SK-N-SH (cell line): Measurements from ENCODE around the gene MYH16. TPM values are rescaled to one million over a fixed set of nuclear protein-coding genes. Genes with fewer than 3 reads are reported as not detected.
"Not testable (repeated sequence)": the region's sequence is repeated elsewhere in the genome, so short reads cannot be mapped to it uniquely, and the experiment has no call there.

Experiments
- CTCF ChIA-PET: fragments of 300-600, 350-600 bp; formaldehyde crosslinking; extraction: SDS; loops from one replicate; lab custom pipeline; 2021; lab: Yijun Ruan, JAX
- POLR2A ChIA-PET: fragments of 350-600 bp; sonication (Branson Sonifier 250); formaldehyde crosslinking; extraction: SDS; loops from one replicate; lab custom pipeline; 2020; ENCODE audit warnings: antibody characterized with exemption, inconsistent platforms; lab: Yijun Ruan, JAX
- DNase-seq: peaks from one replicate; pipeline ENCODE4 v3.0.0; 2012
- H2AFZ ChIP-seq: fragments of 200-600 bp; sonication (generic); 2 replicates; pipeline ENCODE4 v1.8.1; 2016; ENCODE audit warnings: antibody characterized with exemption, mild to moderate bottlenecking, low read depth
- H3F3A ChIP-seq: fragments of 200-600 bp; sonication (generic); replicated peaks from 2 replicates; pipeline ENCODE3; 2016; ENCODE audit warnings: antibody characterized with exemption, mild to moderate bottlenecking; ENCODE audit not compliant: insufficient read depth
- H3K27ac ChIP-seq, 2 experiments: fragments of 200-500 bp in 1 of 2; fragments of 200-600 bp in 1 of 2; sonication (Bioruptor generic) in 1 of 2; sonication (generic), shearing (Covaris generic) in 1 of 2; 2 replicates each; pipeline versions ENCODE4 v1.5.1 to v1.6.1; 2014 to 2016; ENCODE audit warnings: low read depth in 2 of 2, inconsistent platforms in 1 of 2, low read length in 1 of 2, mild to moderate bottlenecking in 1 of 2, mixed read lengths in 1 of 2
- H3K27me3 ChIP-seq: fragments of 200-600 bp; sonication (generic), shearing (Covaris generic); 2 replicates; pipeline ENCODE4 v1.6.1; 2016; ENCODE audit warnings: mixed run types; ENCODE audit not compliant: insufficient read depth
- H3K36me3 ChIP-seq, 2 experiments: fragments of 200-500 bp in 1 of 2; fragments of 200-600 bp in 1 of 2; sonication (Bioruptor generic) in 1 of 2; sonication (generic) in 1 of 2; replicated peaks in 1 of 2; 2 replicates each; pipeline versions ENCODE3 to v1.5.1; 2014 to 2016; ENCODE audit warnings: low read length in 1 of 2, mild to moderate bottlenecking in 1 of 2; ENCODE audit not compliant: insufficient read depth in 2 of 2, control insufficient read depth in 1 of 2
- H3K4me1 ChIP-seq, 2 experiments: fragments of 200-500 bp in 1 of 2; fragments of 200-600 bp in 1 of 2; sonication (Bioruptor generic) in 1 of 2; sonication (generic), shearing (Covaris generic) in 1 of 2; 2 replicates each; pipeline versions ENCODE4 v1.5.1 to v1.6.1; 2014 to 2016; ENCODE audit warnings: low read depth in 1 of 2, low read length in 1 of 2, mixed run types in 1 of 2; ENCODE audit not compliant: insufficient read depth in 2 of 2, control insufficient read depth in 1 of 2
- H3K4me2 ChIP-seq: fragments of 200-600 bp; sonication (generic), shearing (Covaris generic); 2 replicates; pipeline ENCODE4 v1.6.1; 2017; ENCODE audit warnings: mixed run types
- H3K4me3 ChIP-seq, 2 experiments: fragments of 200-500 bp in 1 of 2; fragments of 200-600 bp in 1 of 2; sonication (Bioruptor generic) in 1 of 2; sonication (generic), shearing (Covaris generic) in 1 of 2; 2 replicates each; pipeline versions ENCODE4 v1.5.1 to v1.8.1; 2014 to 2016; ENCODE audit warnings: low read depth in 2 of 2, inconsistent platforms in 1 of 2, low read length in 1 of 2, mild to moderate bottlenecking in 1 of 2, mixed read lengths in 1 of 2, moderate library complexity in 1 of 2
- H3K79me2 ChIP-seq: fragments of 200-600 bp; sonication (generic); 2 replicates; pipeline ENCODE4 v1.8.1; 2017; ENCODE audit warnings: mild to moderate bottlenecking; ENCODE audit not compliant: insufficient read depth
- H3K9ac ChIP-seq: fragments of 200-600 bp; sonication (generic); 2 replicates; pipeline ENCODE4 v1.6.1; 2017; ENCODE audit warnings: mixed run types
- H3K9me2 ChIP-seq: fragments of 200-600 bp; sonication (generic); 2 replicates; pipeline ENCODE4 v1.6.1; 2017; ENCODE audit warnings: mixed run types
- H3K9me3 ChIP-seq: fragments of 200-600 bp; sonication (generic); 2 replicates; pipeline ENCODE4 v1.6.1; 2017; ENCODE audit warnings: mixed run types, mild to moderate bottlenecking, moderate library complexity
- H4K20me1 ChIP-seq: fragments of 200-600 bp; sonication (generic); 2 replicates; pipeline ENCODE4 v1.6.1; 2017; ENCODE audit warnings: mild to moderate bottlenecking, mixed run types; ENCODE audit not compliant: insufficient read depth
- CTCF ChIP-seq: fragments of 200-600 bp; sonication (generic); IDR thresholded peaks from 2 replicates; pipeline ENCODE4 v1.6.1; 2017; ENCODE audit warnings: antibody characterized with exemption, mild to moderate bottlenecking, moderate library complexity
- ELF1 ChIP-seq: IDR thresholded peaks from 2 replicates; pipeline ENCODE4 v1.4.0; 2012
- EP300 ChIP-seq, 2 experiments: IDR thresholded peaks; 2 replicates each; pipeline versions ENCODE4 v1.4.0 to v1.6.1; 2012; ENCODE audit warnings: borderline replicate concordance in 1 of 2, low read depth in 1 of 2, low read length in 1 of 2
- FOSL2 ChIP-seq: IDR thresholded peaks from 2 replicates; pipeline ENCODE4 v1.4.0; 2012; ENCODE audit warnings: low read depth, mild to moderate bottlenecking, moderate library complexity, borderline replicate concordance
- FOXJ3 ChIP-seq: sonication (generic); formaldehyde crosslinking; IDR thresholded peaks from 2 replicates; pipeline ENCODE4 v1.5.1; 2020; ENCODE audit warnings: mild to moderate bottlenecking, missing genetic modification reagents
- FOXM1 ChIP-seq: IDR thresholded peaks from 2 replicates; pipeline ENCODE4 v1.4.0; 2012; ENCODE audit warnings: low read depth, mild to moderate bottlenecking
- GATA2 ChIP-seq: sonication (generic); formaldehyde crosslinking; IDR thresholded peaks from 2 replicates; pipeline ENCODE4 v1.5.0; 2020; ENCODE audit warnings: mild to moderate bottlenecking, missing genetic modification reagents
- JUND ChIP-seq: IDR thresholded peaks from 2 replicates; pipeline ENCODE4 v1.4.0; 2012
- MAX ChIP-seq: IDR thresholded peaks from 2 replicates; pipeline ENCODE4 v1.4.0; 2012; ENCODE audit warnings: low read depth
- MEF2A ChIP-seq: IDR thresholded peaks from 2 replicates; pipeline ENCODE4 v1.4.0; 2012; ENCODE audit warnings: low read depth, borderline replicate concordance
- MXI1 ChIP-seq: IDR thresholded peaks from 2 replicates; pipeline ENCODE4 v1.6.1; 2012; ENCODE audit warnings: mild to moderate bottlenecking, low read depth, low read length, improper control_type of control experiment
- POLR2AphosphoS5 ChIP-seq: IDR thresholded peaks from 2 replicates; pipeline ENCODE4 v1.6.1; 2012; ENCODE audit warnings: low read depth, low read length
- RFX5 ChIP-seq: IDR thresholded peaks from 2 replicates; pipeline ENCODE4 v1.6.1; 2012; ENCODE audit warnings: mild to moderate bottlenecking, improper control_type of control experiment, low read length
- RXRA ChIP-seq: IDR thresholded peaks from 2 replicates; pipeline ENCODE4 v1.4.0; 2012; ENCODE audit warnings: low read depth, mild to moderate bottlenecking, borderline replicate concordance
- TAF1 ChIP-seq: IDR thresholded peaks from 2 replicates; pipeline ENCODE4 v1.6.1; 2012; ENCODE audit warnings: low read depth, mild to moderate bottlenecking, low read length, moderate library complexity, borderline replicate concordance
- TCF12 ChIP-seq: IDR thresholded peaks from 2 replicates; pipeline ENCODE4 v1.4.0; 2012
- TEAD4 ChIP-seq: IDR thresholded peaks from 2 replicates; pipeline ENCODE4 v1.4.0; 2012; ENCODE audit warnings: mild to moderate bottlenecking, borderline replicate concordance; ENCODE audit not compliant: insufficient read depth
- WGBS: methylation state at CpG from one replicate; pipeline ENCODE4 v1.1.6; 2017; ENCODE audit warnings: low lambda C conversion rate; 5-methylcytosine and 5-hydroxymethylcytosine counted together
- polyA plus RNA-seq, 3 experiments: library from polyadenylated mRNA; depleted of rRNA; stranded (reverse); fragments of >200 nt; gene quantifications; 2 replicates each; pipeline ENCODE4 v1.2.3, GENCODE V29; 2012

MYH16 gene
- polyA plus RNA-seq, 1 of the 3 experiments (the other 2 are of a cell fraction), result 0.41 TPM

DNA sequence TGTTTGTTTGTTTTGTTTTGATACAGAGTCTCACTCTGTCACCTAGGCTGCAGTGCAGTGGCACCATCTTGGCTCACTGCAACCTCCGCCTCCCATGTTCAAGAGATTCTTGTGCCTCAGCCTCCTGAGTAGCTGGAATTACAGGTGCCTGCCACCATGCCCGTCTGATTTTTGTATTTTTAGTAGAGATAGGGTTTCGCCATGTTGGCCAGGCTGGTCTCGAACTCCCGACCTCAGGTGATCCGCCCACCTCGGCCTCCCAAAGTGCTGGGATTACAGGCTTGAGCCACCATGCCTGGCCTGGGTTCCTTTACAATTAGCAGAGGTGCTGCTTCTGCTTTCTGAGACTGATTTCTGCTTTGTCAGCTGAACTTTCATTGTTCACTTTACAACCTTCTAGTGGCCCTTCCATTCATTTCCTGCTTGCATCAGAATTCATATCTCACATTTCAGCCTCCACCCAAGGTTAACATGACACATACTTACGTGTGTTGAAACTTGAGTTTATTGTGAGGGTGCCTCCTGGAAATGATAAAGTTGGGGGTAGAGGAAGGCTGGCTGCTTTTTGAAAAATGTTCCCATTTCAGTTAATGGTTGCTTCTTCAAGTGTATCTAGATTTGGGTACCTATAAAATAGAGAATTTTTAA is 57.8 kb downstream of the MYH16 start:
- POLR2A ChIA-PET, H3K4me3 ChIP-seq, H3K9me3 ChIP-seq, H3K9me2 ChIP-seq, H2AFZ ChIP-seq, DNase-seq, H3K27me3 ChIP-seq: not testable (repeated sequence)
- peak overlapping the region; percentile 43 for H3K4me2 ChIP-seq
- H3K9ac ChIP-seq, result peak overlapping the region; percentile 37; the same call in 1 of the 2 replicates
- peaks cover 5 to 12% of the 10 kb centered on the region in 2 experiments; a peak in 3 of 4 replicates for H3K4me1 ChIP-seq
- H3K36me3 ChIP-seq, result peaks cover 11 to 34% of the 10 kb centered on the region in 2 experiments
- peaks cover 18% of the 10 kb centered on the region for H3F3A ChIP-seq
- TF ChIP-seq FOSL2 (peak; percentile 69), JUND (peak; percentile 35; the same call in 1 of the 2 replicates), POLR2AphosphoS5 (peak; percentile 25; the same call in 1 of the 2 replicates), ELF1 (peak; percentile 39; the same call in 1 of the 2 replicates), EP300 (IDR thresholded peaks at IDR 0.05; ENCODE audit: borderline replicate concordance in 1 of 2, low read depth in 1 of 2, low read length in 1 of 2) (peak in 1 of 2 experiments; percentile 16; a peak in 1 of 4 replicates), RXRA (peak; percentile 55; the same call in 1 of the 2 replicates), TCF12 (peak; percentile 60)
- H3K79me2 ChIP-seq, result peaks cover 97% of the 10 kb centered on the region
- CTCF ChIA-PET, result interaction anchor here (0.8 to 1.5 kb wide), 3 partner anchors 15 to 34 kb away, joined by 3 to 6 read pairs (median 3); no protein-coding TSS in a partner anchor
- 80% methylated on average over 8 of the region's 8 CpGs for WGBS
- H3K27ac ChIP-seq, result peak overlapping the region in 1 of 2 experiments; percentile 79; a peak in 2 of 4 replicates
- peaks cover 38% of the 10 kb centered on the region for H4K20me1 ChIP-seq

- Histone ChIP-seq H3K4me1 (peaks cover 5 to 12% of the 10 kb centered on the region in 2 experiments; a peak in 3 of 4 replicates), H3K9ac (peak overlapping the region; percentile 9; the same call in 1 of the 2 replicates), H3F3A (peaks cover 18% of the 10 kb centered on the region), H3K27me3 (no peaks in the 10 kb centered on the region), H3K4me2 (peak overlapping the region; percentile 43), H2AFZ (no peak overlapping the region), H3K36me3 (peaks cover 13 to 40% of the 10 kb centered on the region in 2 experiments), H3K4me3 (no peak overlapping the region), H4K20me1 (peaks cover 38% of the 10 kb centered on the region), H3K79me2 (peaks cover 98% of the 10 kb centered on the region), H3K27ac (peak overlapping the region in 1 of 2 experiments; percentile 79; a peak in 2 of 4 replicates), H3K9me3 (no peaks in the 10 kb centered on the region), H3K9me2 (no peaks in the 10 kb centered on the region)
- 92% methylated on average over 2 of the region's 2 CpGs for WGBS
- ChIA-PET POLR2A (interaction anchor here (0.6 kb wide), 1 partner anchor 1862 kb away, joined by 5 read pairs; no protein-coding TSS in a partner anchor), CTCF (interaction anchor here (1.5 kb wide), 1 partner anchor 19 kb away, joined by 6 read pairs; no protein-coding TSS in a partner anchor)
- TF ChIP-seq FOSL2 (0 out of 2 replicates have a peak, but pooled peaks have one; percentile 12), MAX (no peak)
- DNase-seq, result no peak
Measured at GRCh38 chr7:99331002-99331401, 58.4 kb downstream of the MYH16 start.

DNA sequence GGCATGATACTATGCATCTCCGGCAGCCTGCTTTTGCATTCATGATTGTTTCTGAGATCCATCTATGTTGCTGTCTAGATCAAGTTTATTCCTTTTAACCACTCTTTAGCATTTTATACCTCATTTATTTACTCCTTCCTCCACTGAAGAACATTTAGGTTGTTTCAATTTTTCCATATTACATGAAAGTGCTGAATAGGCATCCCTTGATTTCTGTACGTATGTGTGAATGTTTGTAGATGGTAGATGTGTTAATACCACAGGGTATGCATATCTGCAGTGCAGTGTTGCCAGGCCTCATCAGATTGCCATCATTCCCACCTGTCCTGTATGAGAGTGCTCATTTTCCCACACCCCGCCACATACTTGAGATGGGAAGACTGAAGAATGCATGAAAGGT is 67.0 kb downstream of the MYH16 start:
- H3K36me3 ChIP-seq, result peaks cover 64 to 91% of the 10 kb centered on the region in 2 experiments
- H4K20me1 ChIP-seq, result peaks cover 3% of the 10 kb centered on the region; the same call in 1 of the 2 replicates

More for the DNA sequence above, 67.0 kb downstream of the MYH16 start:
- H3K9me2 ChIP-seq, result no peaks in the 10 kb centered on the region
- H3K9ac ChIP-seq, result no peak overlapping the region
- no peaks in the 10 kb centered on the region for H3K4me1 ChIP-seq
- no peak overlapping the region for H3K4me2 ChIP-seq
- H3K4me3 ChIP-seq, result no peak overlapping the region
- TF ChIP-seq TEAD4, result no peak
- TF ChIP-seq MXI1, result no peak
- TF ChIP-seq MAX, result no peak
- TF ChIP-seq FOXJ3 (CRISPR knock-in tag), result no peak
- no peak for TF ChIP-seq GATA2
- no peak for TF ChIP-seq RFX5
- no peak for TF ChIP-seq MEF2A
- TF ChIP-seq FOXM1, result no peak
- no peak for TF ChIP-seq TAF1
- no peak for TF ChIP-seq CTCF
- WGBS, result 95% methylated on average over 3 of the region's 3 CpGs
- H2AFZ ChIP-seq, result no peak overlapping the region
- peaks cover 40% of the 10 kb centered on the region for H3K79me2 ChIP-seq
- H3K27ac ChIP-seq, result no peak overlapping the region
- CTCF ChIA-PET, result no interaction called here
- no peaks in the 10 kb centered on the region for H3K27me3 ChIP-seq
- no peaks in the 10 kb centered on the region for H3K9me3 ChIP-seq
- POLR2A ChIA-PET, result no interaction called here
- no peak for DNase-seq
- peaks cover 11% of the 10 kb centered on the region for H3F3A ChIP-seq
